ENCODE results near the gene LONRF3.

- TF ChIP-seq REST (IDR thresholded peaks at IDR 0.05; ENCODE audit: borderline replicate concordance in 1 of 2, low read depth in 1 of 2, low read length in 2 of 2) (no peak), ZBTB7A (CRISPR knock-in tag; IDR thresholded peaks at IDR 0.05) (no peak)
These were observed 28.5 kb upstream of the LONRF3 start for GRCh38 chrX:118945921-118946320.

All from HepG2 (cell line).